ENCODE measurements around the gene PATJ. TPM values are rescaled to one million over a fixed set of nuclear protein-coding genes. Genes with fewer than 3 reads are reported as not detected.
"Not testable (repeated sequence)": the region's sequence is repeated elsewhere in the genome, so short reads cannot be mapped to it uniquely, and the experiment has no call there.

The PATJ gene
- total and polyA plus RNA-seq, 2 experiments from 2014 or later = 20.0 to 44.8 TPM

- DNase-seq (ENCODE audit: low spot score) = peak; percentile 23
- 58% methylated on average over 6 of the region's 6 CpGs for WGBS (ENCODE audit: low lambda C conversion rate, missing lambda C conversion rate)
- Histone ChIP-seq H3K27me3 (no peaks in the 10 kb centered on the region), H3K4me3 (no peak overlapping the region), H3K36me3 (replicated peaks; ENCODE audit: insufficient read depth, low read depth) (no peaks in the 10 kb centered on the region), H4K20me1 (ENCODE audit: insufficient read depth, poor library complexity, severe bottlenecking) (no peaks in the 10 kb centered on the region), H3K79me2 (no peaks in the 10 kb centered on the region), H3K27ac (no peak overlapping the region), H3K4me2 (no peak overlapping the region), H2AFZ (no peak overlapping the region), H3K9me2 (replicated peaks; ENCODE audit: insufficient read depth) (no peaks in the 10 kb centered on the region), H3K9me3 (ENCODE audit: low read depth) (no peaks in the 10 kb centered on the region), H3K4me1 (ENCODE audit: insufficient read depth) (peaks cover 13% of the 10 kb centered on the region)
- TF ChIP-seq EZH2 (IDR thresholded peaks at IDR 0.05; ENCODE audit: borderline replicate concordance) (no peak), EZH2phosphoT487 (IDR thresholded peaks at IDR 0.05; ENCODE audit: low read depth, severe bottlenecking, unreplicated experiment) (no peak), CTCF (IDR thresholded peaks at IDR 0.05; ENCODE audit: poor library complexity) (no peak)
Observed at GRCh38 chr1:62180639-62181038, 438.4 kb downstream of the PATJ start.

- Histone ChIP-seq H3K9me3 (ENCODE audit: low read depth) (no peaks in the 10 kb centered on the region), H3K36me3 (replicated peaks; ENCODE audit: insufficient read depth, low read depth) (no peaks in the 10 kb centered on the region), H3K27me3 (no peaks in the 10 kb centered on the region), H3K4me3 (no peak overlapping the region), H4K20me1 (ENCODE audit: insufficient read depth, poor library complexity, severe bottlenecking) (no peaks in the 10 kb centered on the region), H2AFZ (no peak overlapping the region), H3K4me2 (no peak overlapping the region), H3K79me2 (no peaks in the 10 kb centered on the region), H3K27ac (no peak overlapping the region), H3K9me2 (replicated peaks; ENCODE audit: insufficient read depth) (no peaks in the 10 kb centered on the region), H3K4me1 (ENCODE audit: insufficient read depth) (peaks cover 13% of the 10 kb centered on the region)
- TF ChIP-seq CTCF (IDR thresholded peaks at IDR 0.05; ENCODE audit: poor library complexity) (no peak), EZH2 (IDR thresholded peaks at IDR 0.05; ENCODE audit: borderline replicate concordance) (no peak)
- 65% methylated on average over 7 of the region's 7 CpGs for WGBS (ENCODE audit: low lambda C conversion rate, missing lambda C conversion rate)
- no peak for DNase-seq (ENCODE audit: low spot score)
Observed at GRCh38 chr1:62181532-62181931, 439.3 kb downstream of the PATJ start.

GRCh38 chr1:62182157-62182556 lies 439.9 kb downstream of the PATJ start:
- not testable (repeated sequence) for H3K79me2 ChIP-seq; H3K27ac ChIP-seq; H2AFZ ChIP-seq; H3K9me2 ChIP-seq (replicated peaks; ENCODE audit: insufficient read depth); H3K4me3 ChIP-seq; H3K9me3 ChIP-seq (ENCODE audit: low read depth); DNase-seq (ENCODE audit: low spot score); H4K20me1 ChIP-seq (ENCODE audit: insufficient read depth, poor library complexity, severe bottlenecking); H3K36me3 ChIP-seq (replicated peaks; ENCODE audit: insufficient read depth, low read depth); H3K27me3 ChIP-seq
- Histone ChIP-seq H3K4me2 (peak overlapping the region; percentile 51), H3K4me1 (ENCODE audit: insufficient read depth) (peaks cover 13% of the 10 kb centered on the region)
- 36% methylated on average over 8 of the region's 8 CpGs for WGBS (ENCODE audit: low lambda C conversion rate, missing lambda C conversion rate)

- WGBS (ENCODE audit: low lambda C conversion rate, missing lambda C conversion rate) = 46% methylated on average over 11 of the region's 11 CpGs
- not testable (repeated sequence) for H3K9me2 ChIP-seq (replicated peaks; ENCODE audit: insufficient read depth); H3K27ac ChIP-seq; H3K36me3 ChIP-seq (replicated peaks; ENCODE audit: insufficient read depth, low read depth); H4K20me1 ChIP-seq (ENCODE audit: insufficient read depth, poor library complexity, severe bottlenecking); H3K27me3 ChIP-seq; DNase-seq (ENCODE audit: low spot score); H3K4me3 ChIP-seq; H3K9me3 ChIP-seq (ENCODE audit: low read depth); H3K79me2 ChIP-seq; H2AFZ ChIP-seq
- Histone ChIP-seq H3K4me1 (ENCODE audit: insufficient read depth) (peaks cover 13% of the 10 kb centered on the region), H3K4me2 (peak overlapping the region; percentile 54)
Observed at GRCh38 chr1:62183164-62184020, 441.1 kb downstream of the PATJ start.

Measured in hepatocyte (in vitro differentiated cells).